GM06990 (cell line): ENCODE measurements around the gene PCGF3.
"Not testable (repeated sequence)": the region's sequence is repeated elsewhere in the genome, so short reads cannot be mapped to it uniquely, and the experiment has no call there.

Experiments used
- DNase-seq: peaks from one replicate; pipeline ENCODE4 v3.0.0-alpha.2; 2011; ENCODE audit not compliant: insufficient read length; ENCODE audit errors: extremely low read depth
- H3K27me3 ChIP-seq: replicated peaks from 2 replicates; pipeline ENCODE4 v1.6.0; 2011; ENCODE audit warnings: low read length; ENCODE audit not compliant: control insufficient read depth, insufficient read depth
- H3K36me3 ChIP-seq: 2 replicates; pipeline ENCODE4 v1.5.1; 2011; ENCODE audit warnings: low read length; ENCODE audit not compliant: control insufficient read depth, insufficient read depth
- H3K4me3 ChIP-seq: replicated peaks from 2 replicates; pipeline ENCODE4 v1.5.1; 2011; ENCODE audit warnings: low read depth, mild to moderate bottlenecking, control low read depth, low read length
- CTCF ChIP-seq: IDR thresholded peaks from 2 replicates; pipeline ENCODE4 v1.5.1; 2011; ENCODE audit warnings: low read length, control low read depth, mild to moderate bottlenecking, inconsistent platforms; ENCODE audit not compliant: insufficient read depth, poor library complexity, severe bottlenecking

Gene PCGF3

DNA sequence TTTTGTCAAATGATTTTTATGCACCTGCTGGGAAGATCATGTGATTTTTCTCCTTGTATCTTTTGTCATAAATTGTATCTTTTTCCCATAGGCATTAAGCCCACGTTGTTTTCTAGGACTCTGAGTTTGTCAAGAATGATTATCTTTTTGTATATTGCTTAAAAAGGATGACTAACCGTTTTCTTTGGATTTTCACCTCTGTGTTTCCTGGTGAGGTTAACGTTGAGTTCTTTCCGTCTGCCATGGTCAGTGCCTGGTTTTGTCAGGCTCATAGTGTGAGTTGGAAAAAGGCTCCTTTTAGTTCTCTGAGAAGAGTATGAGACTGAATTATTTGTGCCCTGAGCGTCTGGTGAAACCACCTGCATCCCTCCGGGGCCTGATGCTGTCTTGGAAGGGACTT is 21.9 kb downstream of the PCGF3 start:
- H3K36me3 ChIP-seq: peaks cover 12% of the 10 kb centered on the region
- DNase-seq: no peak
- no peak for TF ChIP-seq CTCF
- no peak overlapping the region for H3K4me3 ChIP-seq
- no peaks in the 10 kb centered on the region for H3K27me3 ChIP-seq

DNA sequence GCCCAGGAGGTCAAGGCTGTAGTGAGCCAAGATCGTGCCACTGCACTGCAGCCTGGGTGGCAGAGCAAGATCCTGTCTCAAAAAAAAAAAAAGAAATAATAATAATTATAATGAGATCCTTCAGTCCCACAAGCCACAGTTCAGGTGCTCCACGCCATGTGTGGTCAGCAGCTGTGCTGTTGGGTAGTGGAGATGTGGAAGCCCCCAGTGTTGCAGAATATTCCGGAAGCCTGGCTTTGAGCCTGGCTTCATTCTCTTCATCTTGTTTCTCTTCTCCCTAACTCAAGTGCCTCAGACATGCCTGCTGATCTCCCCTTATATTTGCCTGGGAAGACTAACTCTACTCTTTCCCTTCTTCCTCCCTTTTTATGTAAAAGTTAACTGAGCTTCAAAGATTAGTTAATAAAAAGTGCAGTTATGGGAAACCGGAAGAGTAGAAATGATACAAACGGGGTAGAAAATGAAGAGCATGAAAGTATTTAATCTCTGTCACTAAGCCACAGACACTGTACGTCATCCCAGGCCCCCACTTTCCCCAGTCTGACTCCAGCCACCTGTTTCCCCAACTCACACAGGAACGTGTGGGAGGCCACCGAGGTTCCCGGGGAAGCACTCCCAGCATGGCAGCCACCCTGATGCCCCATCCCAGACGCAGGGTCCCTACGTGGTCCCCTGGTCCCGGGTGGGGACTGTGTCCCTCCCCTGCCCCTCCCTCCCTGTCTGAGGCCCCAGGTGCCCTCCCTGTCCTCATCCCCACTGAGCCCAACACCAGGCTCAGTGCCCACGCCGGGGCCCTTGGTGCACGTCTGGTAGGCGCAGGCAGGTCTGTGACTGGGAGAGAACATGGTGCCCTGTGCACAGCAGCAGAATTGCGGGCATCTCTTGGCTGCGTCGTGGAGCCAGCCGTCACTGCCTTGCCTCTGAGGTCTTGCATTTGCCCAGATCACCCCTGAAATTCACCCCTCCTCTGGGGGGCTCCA is 24.0 kb downstream of the PCGF3 start:
- peaks cover 20% of the 10 kb centered on the region for H3K36me3 ChIP-seq
- H3K4me3 ChIP-seq: no peak overlapping the region
- H3K27me3 ChIP-seq: no peaks in the 10 kb centered on the region
- no peak for DNase-seq
- no peak for TF ChIP-seq CTCF

GRCh38 chr4:730511-730910 is 24.9 kb downstream of the PCGF3 start:
- Histone ChIP-seq H3K4me3 (no peak overlapping the region), H3K36me3 (peaks cover 26% of the 10 kb centered on the region), H3K27me3 (no peaks in the 10 kb centered on the region)
- no peak for TF ChIP-seq CTCF
- DNase-seq: no peak

GRCh38 chr4:730946-731904 is 25.6 kb downstream of the PCGF3 start:
- not testable (repeated sequence) for H3K27me3 ChIP-seq, H3K4me3 ChIP-seq, DNase-seq
- H3K36me3 ChIP-seq: peaks cover 28% of the 10 kb centered on the region

GRCh38 chr4:731954-732353 is 26.3 kb downstream of the PCGF3 start:
- not testable (repeated sequence) for DNase-seq, H3K4me3 ChIP-seq, H3K27me3 ChIP-seq
- peaks cover 28% of the 10 kb centered on the region for H3K36me3 ChIP-seq

- TF ChIP-seq CTCF: no peak
- H3K27me3 ChIP-seq: no peaks in the 10 kb centered on the region
- H3K36me3 ChIP-seq: peaks cover 31% of the 10 kb centered on the region
- DNase-seq: no peak
- no peak overlapping the region for H3K4me3 ChIP-seq
Measured at GRCh38 chr4:732486-732885, 26.9 kb downstream of the PCGF3 start.
